ENCODE measurements around the gene C2orf68. TPM values are rescaled to one million over a fixed set of nuclear protein-coding genes. Genes with fewer than 3 reads are reported as not detected.
"Not testable (repeated sequence)": the region's sequence is repeated elsewhere in the genome, so short reads cannot be mapped to it uniquely, and the experiment has no call there.

Gene C2orf68
- total and polyA plus RNA-seq, 12 donors, result 11.7 to 48.9 (median 27.5) TPM

DNA sequence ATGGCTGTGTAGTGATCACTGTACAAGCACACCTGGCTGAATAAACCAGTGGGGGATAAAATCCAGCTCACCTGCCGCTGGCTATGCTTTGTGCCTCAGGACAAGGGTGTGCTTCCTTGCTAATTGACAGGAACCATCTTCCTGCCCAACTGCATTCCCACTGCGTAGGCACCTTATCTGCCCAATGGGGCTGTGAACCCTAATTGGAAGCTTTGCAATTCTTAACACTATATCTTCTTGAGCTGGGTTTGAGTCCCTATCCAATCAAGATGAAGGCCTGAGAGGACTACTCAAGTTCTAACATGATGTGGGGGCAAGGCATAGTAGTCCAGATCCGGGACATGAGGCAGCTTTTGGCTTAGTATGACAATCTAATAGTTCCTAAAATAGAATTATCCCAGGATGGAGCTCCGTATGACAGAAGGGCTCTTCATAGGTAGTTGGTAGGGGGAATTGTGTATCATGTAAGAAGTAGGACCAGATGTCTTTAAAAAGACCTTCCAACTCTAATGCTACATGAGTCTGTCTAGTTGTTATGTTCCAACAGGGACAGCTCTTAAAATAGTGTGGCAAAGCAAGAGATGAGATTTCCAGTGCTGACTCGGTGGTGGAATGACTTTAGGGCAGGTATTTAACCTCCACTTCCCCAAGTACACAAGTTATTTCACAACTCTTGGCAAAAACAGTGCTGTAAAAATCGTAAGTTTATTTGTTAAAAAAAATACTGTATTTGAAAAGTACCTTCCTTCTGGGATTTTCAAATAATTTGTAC lies 7.1 kb downstream of the C2orf68 start:
- peaks cover 15 to 29% of the 10 kb centered on the region in 2 donors for H3K4me1 ChIP-seq (replicated peaks in 1 of 2)

DNA sequence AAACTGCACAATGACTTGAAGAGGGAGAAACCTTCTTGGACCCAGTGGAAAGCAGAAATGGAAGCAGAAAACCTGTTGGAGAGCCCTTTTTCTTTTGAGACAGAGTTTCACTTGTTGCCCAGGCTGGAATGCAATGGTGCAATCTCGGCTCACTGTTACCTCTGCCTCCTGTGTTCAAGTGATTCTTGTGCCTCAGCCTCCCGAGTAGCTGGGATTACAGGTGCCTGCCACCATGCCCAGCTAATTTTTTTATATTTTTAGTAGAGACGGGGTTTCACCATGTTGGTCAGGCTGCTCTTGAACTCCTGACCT lies 7.8 kb downstream of the C2orf68 start:
- peaks cover 0 to 31% of the 10 kb centered on the region in 2 donors for H3K36me3 ChIP-seq (replicated peaks in 1 of 2)
- intact Hi-C loops (cut with DNase I); H3K9me3 ChIP-seq (replicated peaks in 1 of 3); H3K27ac ChIP-seq; H3K27me3 ChIP-seq; DNase-seq: not testable (repeated sequence)
- WGBS, 4 donors, result 70 to 78% (median 76%) methylated on average over 2 to 3 of the region's 3 CpGs
- peaks cover 15 to 29% of the 10 kb centered on the region in 2 donors for H3K4me1 ChIP-seq (replicated peaks in 1 of 2)
- H3K4me3 ChIP-seq, result peak overlapping the region in 1 of 4 donors; percentile 89

More for the DNA sequence above, 7.1 kb downstream of the C2orf68 start:
- Histone ChIP-seq H3K27ac (peak overlapping the region in 1 of 5 donors; percentile 57), H3K27me3 (no peaks in the 10 kb centered on the region), H3K4me3 (no peak overlapping the region), H3K9me3 (replicated peaks in 1 of 3) (no peaks in the 10 kb centered on the region), H3K36me3 (replicated peaks in 1 of 2) (peaks cover 0 to 30% of the 10 kb centered on the region in 2 donors)
- 61 to 66% (median 63%) methylated on average over 6 of the region's 6 CpGs for WGBS, 4 donors
- DNase-seq, result no peak
- intact Hi-C loops (cut with DNase I), result no loop called here
- TF ChIP-seq POLR2A (IDR thresholded peaks at IDR 0.05), result no peak
- TF ChIP-seq, protein P1, sequence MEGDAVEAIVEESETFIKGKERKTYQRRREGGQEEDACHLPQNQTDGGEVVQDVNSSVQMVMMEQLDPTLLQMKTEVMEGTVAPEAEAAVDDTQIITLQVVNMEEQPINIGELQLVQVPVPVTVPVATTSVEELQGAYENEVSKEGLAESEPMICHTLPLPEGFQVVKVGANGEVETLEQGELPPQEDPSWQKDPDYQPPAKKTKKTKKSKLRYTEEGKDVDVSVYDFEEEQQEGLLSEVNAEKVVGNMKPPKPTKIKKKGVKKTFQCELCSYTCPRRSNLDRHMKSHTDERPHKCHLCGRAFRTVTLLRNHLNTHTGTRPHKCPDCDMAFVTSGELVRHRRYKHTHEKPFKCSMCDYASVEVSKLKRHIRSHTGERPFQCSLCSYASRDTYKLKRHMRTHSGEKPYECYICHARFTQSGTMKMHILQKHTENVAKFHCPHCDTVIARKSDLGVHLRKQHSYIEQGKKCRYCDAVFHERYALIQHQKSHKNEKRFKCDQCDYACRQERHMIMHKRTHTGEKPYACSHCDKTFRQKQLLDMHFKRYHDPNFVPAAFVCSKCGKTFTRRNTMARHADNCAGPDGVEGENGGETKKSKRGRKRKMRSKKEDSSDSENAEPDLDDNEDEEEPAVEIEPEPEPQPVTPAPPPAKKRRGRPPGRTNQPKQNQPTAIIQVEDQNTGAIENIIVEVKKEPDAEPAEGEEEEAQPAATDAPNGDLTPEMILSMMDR (IDR thresholded peaks at IDR 0.05), result no peak

DNA sequence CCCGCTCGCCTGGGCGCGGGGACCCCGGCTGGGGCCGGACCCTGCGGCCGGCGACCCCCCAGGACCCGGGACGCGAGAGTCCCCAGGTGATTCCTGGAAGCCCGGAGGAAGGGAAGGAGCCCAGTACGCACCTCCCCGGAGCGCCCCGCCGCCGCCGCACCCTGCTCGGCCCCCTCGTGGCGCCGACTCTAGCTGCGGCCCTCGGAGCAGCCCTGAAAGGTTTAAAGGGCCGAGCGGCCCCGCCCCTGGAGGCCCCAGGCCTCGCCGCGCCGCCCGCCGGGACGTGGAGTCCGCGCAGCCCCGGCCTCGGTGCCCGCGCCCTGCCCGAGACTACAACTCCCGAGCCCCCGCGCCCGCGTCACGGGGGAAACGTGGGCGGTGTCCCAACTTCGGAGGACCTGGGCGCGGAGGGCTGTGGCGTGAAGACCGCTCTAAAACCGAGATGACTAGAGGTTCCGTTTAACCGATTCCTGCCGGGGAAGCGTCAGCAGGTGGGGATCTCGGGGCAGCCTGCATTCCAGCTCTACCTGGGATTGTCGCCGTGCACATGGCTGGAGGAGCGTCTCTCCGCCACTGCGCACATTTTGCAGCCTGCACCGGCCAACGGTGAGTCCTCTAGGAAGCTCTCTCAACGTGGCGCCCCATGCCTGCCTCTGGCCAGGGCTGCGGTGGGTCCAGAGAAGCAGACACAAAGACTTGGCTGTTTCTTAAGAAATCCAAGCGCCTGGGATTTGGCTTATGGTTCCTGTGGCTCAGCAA lies 9.2 kb downstream of the C2orf68 start, which contains the start of gene TMEM150A:
Gene TMEM150A (minus strand): TSS at position 223 of the 759 bp plus-strand sequence. CDS start 750 bp downstream, outside the sequence.
- 0 to 1% (median 0%) methylated on average over 4 to 73 of the region's 73 CpGs for WGBS, 4 donors
- intact Hi-C loops (cut with DNase I), result no loop called here
- H3K36me3 ChIP-seq (replicated peaks in 1 of 2), result peaks cover 0 to 31% of the 10 kb centered on the region in 2 donors
- peak within 1 kb of the TSS; percentile 71 to 96 (median 87) for H3K27ac ChIP-seq
- H3K27me3 ChIP-seq, result no peaks in the 10 kb centered on the region
- peaks cover 15 to 29% of the 10 kb centered on the region in 2 donors for H3K4me1 ChIP-seq (replicated peaks in 1 of 2)
- DNase-seq, result peak; percentile 94 to 97 (median 95)
- peak within 1 kb of the TSS; percentile 25 to 89 (median 58) for H3K4me3 ChIP-seq
- H3K9me3 ChIP-seq (replicated peaks in 1 of 3), result no peaks in the 10 kb centered on the region
- TF ChIP-seq POLR2A (IDR thresholded peaks at IDR 0.05), result peak; percentile 79 to 96
- TF ChIP-seq, protein P1 (IDR thresholded peaks at IDR 0.05), result peak in 3 of 6 experiments; percentile 49 to 64 (median 62)

DNA sequence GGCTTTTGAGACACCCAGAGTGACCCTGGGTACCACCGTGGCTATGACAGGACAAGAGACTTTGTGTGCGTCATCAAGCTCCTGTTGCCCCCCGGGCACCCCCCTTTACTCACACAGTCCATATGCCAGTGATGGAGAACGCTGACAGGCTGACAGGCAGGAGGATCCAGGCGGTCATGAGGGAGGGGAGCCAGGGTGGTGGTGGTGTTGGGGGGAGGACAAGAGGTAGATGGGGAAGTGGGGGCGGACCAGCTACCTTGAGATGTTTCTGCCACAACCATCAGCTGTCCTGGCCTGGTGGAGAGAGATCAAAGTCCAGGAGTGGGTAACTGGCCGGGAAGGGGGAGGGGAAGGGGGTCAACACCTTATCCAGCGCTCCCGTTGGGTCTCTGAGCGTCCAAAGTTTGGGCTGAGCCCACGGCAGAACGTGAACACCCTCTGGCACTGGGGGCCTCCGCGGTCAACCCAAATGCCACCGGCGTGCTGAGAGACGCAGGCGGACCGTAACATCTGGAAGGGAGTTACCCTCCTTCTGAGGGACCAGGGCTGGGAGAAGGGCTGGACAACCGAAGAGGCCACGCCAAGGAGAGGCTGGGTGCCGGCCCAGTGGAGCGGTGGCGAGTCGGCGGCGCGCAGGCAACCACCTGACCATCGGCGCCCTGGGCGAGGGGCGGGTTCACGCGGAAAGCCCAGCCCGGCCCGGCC lies 9.9 kb downstream of the C2orf68 start:
- Histone ChIP-seq H3K27ac (peak overlapping the region in 4 of 5 donors; percentile 71 to 96 (median 88)), H3K36me3 (replicated peaks in 1 of 2) (peaks cover 0 to 38% of the 10 kb centered on the region in 2 donors), H3K4me3 (peak overlapping the region; percentile 25 to 89 (median 46)), H3K27me3 (no peaks in the 10 kb centered on the region), H3K9me3 (replicated peaks in 1 of 3) (no peaks in the 10 kb centered on the region), H3K4me1 (replicated peaks in 1 of 2) (peaks cover 15 to 32% of the 10 kb centered on the region in 2 donors)
- TF ChIP-seq, protein P1 (IDR thresholded peaks at IDR 0.05), result no peak
- TF ChIP-seq POLR2A (IDR thresholded peaks at IDR 0.05), result no peak
- WGBS, 4 donors, result 4 to 5% (median 4%) methylated on average over 14 to 36 of the region's 36 CpGs
- intact Hi-C loops (cut with DNase I), result no loop called here
- DNase-seq, result peak; percentile 78 to 87 (median 82)

Data from adrenal gland (tissue), 12 donors.